Hematopoietic multipotent progenitor cell treated with erythropoietin and hydrocortisone succinate and interleukin-3 and kit ligand, for 17 days (in vitro differentiated cells): Measurements from ENCODE around the gene MRM3.
"Not testable (repeated sequence)": the region's sequence is repeated elsewhere in the genome, so short reads cannot be mapped to it uniquely, and the experiment has no call there.

Experiments used
- DNase-seq: peaks from one replicate; pipeline ENCODE4 v3.0.0-alpha.2; 2015; ENCODE audit warnings: low spot score

Gene MRM3

GRCh38 chr17:824378-824777 lies 42.2 kb downstream of the MRM3 start:
- DNase-seq: no peak

- DNase-seq: no peak
Measured at GRCh38 chr17:825216-825615, 43.1 kb downstream of the MRM3 start.

GRCh38 chr17:826778-827177 lies 44.6 kb downstream of the MRM3 start:
- DNase-seq: no peak

GRCh38 chr17:828761-829160 lies 46.6 kb downstream of the MRM3 start:
- DNase-seq: no peak

- DNase-seq: not testable (repeated sequence)
Measured at GRCh38 chr17:829614-830013, 47.5 kb downstream of the MRM3 start.

GRCh38 chr17:830381-830780 lies 48.2 kb downstream of the MRM3 start:
- no peak for DNase-seq

- no peak for DNase-seq
Measured at GRCh38 chr17:830950-831349, 48.8 kb downstream of the MRM3 start.

- no peak for DNase-seq
Measured at GRCh38 chr17:834136-834535, 52.0 kb downstream of the MRM3 start.

GRCh38 chr17:835263-835662 lies 53.1 kb downstream of the MRM3 start:
- DNase-seq: no peak

- DNase-seq: not testable (repeated sequence)
Measured at GRCh38 chr17:835721-836120, 53.6 kb downstream of the MRM3 start.

- no peak for DNase-seq
Measured at GRCh38 chr17:836151-836550, 54.0 kb downstream of the MRM3 start.

GRCh38 chr17:838486-838885 lies 56.3 kb downstream of the MRM3 start:
- DNase-seq: no peak

GRCh38 chr17:841313-841712 lies 59.2 kb downstream of the MRM3 start:
- DNase-seq: no peak
